Suprapubic skin (tissue), 3 donors: ENCODE data around the gene GPRIN1.

Source experiments
- EP300 ChIP-seq: sonication (generic); formaldehyde crosslinking; IDR thresholded peaks from one replicate; pipeline ENCODE4 v1.6.1; 2017; ENCODE audit warnings: antibody characterized with exemption
- POLR2A ChIP-seq, 2 donors: fragments of 450-650 bp; IDR thresholded peaks; one replicate each; pipeline ENCODE4 v1.6.1; 2017; ENCODE audit warnings: antibody characterized with exemption in 2 of 2, mild to moderate bottlenecking in 2 of 2, moderate library complexity in 2 of 2
- TF ChIP-seq, protein P1 (sequence below), 2 donors: fragments of 200-600 bp in 1 of 2; fragments of 450-650 bp in 1 of 2; sonication (generic) in 1 of 2; IDR thresholded peaks; one replicate each; pipeline ENCODE4 v1.5.1; 2016 to 2019; ENCODE audit warnings: antibody characterized with exemption in 2 of 2, mild to moderate bottlenecking in 1 of 2, moderate library complexity in 1 of 2

DNA sequence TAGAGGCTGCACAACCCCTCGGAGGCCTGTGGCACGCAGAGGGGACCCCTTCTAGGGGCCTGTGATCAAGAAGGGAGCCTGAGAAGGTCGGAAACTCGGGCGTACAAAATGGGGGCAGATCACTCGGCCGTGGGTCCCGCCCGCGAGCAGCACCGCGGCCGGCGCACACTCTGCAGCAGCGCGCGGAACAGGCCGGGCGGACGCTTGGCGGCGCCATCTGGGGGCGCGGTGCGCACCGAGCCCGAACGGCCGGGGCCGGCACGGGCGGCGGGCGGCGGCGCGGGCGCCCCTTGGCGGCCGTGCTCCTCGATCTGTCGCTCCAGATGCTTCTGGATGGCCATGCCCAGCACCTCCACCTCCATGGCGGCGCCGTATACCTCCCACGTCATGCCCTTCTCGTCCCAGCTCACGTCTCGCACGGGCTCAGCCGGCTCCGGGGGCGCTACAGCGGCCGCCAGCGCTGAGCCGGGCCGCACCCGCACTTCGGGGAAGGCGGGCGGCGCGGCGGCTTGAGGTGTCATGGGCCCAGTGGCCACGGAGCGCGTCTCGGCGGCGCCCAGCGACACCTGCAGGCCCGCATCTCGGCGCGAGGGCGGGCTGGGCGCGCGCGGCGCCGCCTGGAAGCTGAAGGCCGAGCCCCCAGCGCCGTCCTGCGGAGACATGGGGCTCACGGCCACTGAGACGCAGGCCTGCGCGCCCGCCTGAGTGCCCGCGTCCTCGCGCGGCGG lies 13.1 kb downstream of the GPRIN1 start:
- TF ChIP-seq, protein P1, sequence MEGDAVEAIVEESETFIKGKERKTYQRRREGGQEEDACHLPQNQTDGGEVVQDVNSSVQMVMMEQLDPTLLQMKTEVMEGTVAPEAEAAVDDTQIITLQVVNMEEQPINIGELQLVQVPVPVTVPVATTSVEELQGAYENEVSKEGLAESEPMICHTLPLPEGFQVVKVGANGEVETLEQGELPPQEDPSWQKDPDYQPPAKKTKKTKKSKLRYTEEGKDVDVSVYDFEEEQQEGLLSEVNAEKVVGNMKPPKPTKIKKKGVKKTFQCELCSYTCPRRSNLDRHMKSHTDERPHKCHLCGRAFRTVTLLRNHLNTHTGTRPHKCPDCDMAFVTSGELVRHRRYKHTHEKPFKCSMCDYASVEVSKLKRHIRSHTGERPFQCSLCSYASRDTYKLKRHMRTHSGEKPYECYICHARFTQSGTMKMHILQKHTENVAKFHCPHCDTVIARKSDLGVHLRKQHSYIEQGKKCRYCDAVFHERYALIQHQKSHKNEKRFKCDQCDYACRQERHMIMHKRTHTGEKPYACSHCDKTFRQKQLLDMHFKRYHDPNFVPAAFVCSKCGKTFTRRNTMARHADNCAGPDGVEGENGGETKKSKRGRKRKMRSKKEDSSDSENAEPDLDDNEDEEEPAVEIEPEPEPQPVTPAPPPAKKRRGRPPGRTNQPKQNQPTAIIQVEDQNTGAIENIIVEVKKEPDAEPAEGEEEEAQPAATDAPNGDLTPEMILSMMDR (IDR thresholded peaks at IDR 0.05) = no peak
- TF ChIP-seq POLR2A (IDR thresholded peaks at IDR 0.05) (no peak), EP300 (no peak)
